H9 (cell line): ENCODE measurements around the gene OMP. TPM values are rescaled to one million over a fixed set of nuclear protein-coding genes. Genes with fewer than 3 reads are reported as not detected.

Experiments used
- DNase-seq: peaks from one replicate; pipeline ENCODE4 v3.0.0-alpha.2; 2017
- H2AFZ ChIP-seq: one replicate; pipeline ENCODE4 v1.6.1; 2013; ENCODE audit warnings: mild to moderate bottlenecking, low read length, control low read depth, moderate library complexity
- H2AK5ac ChIP-seq: 2 replicates; pipeline ENCODE4 v1.6.1; 2013; ENCODE audit warnings: low read length, control low read depth, mixed read lengths; ENCODE audit not compliant: insufficient read length
- H2BK120ac ChIP-seq: one replicate; pipeline ENCODE4 v1.6.1; 2013; ENCODE audit warnings: low read depth, mild to moderate bottlenecking, low read length, control low read depth, inconsistent platforms; ENCODE audit not compliant: poor library complexity, severe bottlenecking
- H2BK12ac ChIP-seq: 2 replicates; pipeline ENCODE4 v1.6.1; 2013; ENCODE audit warnings: low read length, control low read depth, mixed read lengths, low read depth; ENCODE audit not compliant: insufficient read length
- H2BK15ac ChIP-seq: 2 replicates; pipeline ENCODE4 v1.6.1; 2013; ENCODE audit warnings: low read depth, low read length, control low read depth
- H2BK20ac ChIP-seq: one replicate; pipeline ENCODE4 v1.6.1; 2013; ENCODE audit warnings: low read depth, mild to moderate bottlenecking, low read length, control low read depth, inconsistent platforms; ENCODE audit not compliant: poor library complexity, severe bottlenecking
- H2BK5ac ChIP-seq: 2 replicates; pipeline ENCODE4 v1.6.1; 2013; ENCODE audit warnings: low read length, control low read depth, mixed read lengths; ENCODE audit not compliant: insufficient read length
- H3K14ac ChIP-seq: 2 replicates; pipeline ENCODE4 v1.6.1; 2013; ENCODE audit warnings: low read length, control low read depth; ENCODE audit not compliant: insufficient read depth
- H3K18ac ChIP-seq: 2 replicates; pipeline ENCODE4 v1.6.1; 2013; ENCODE audit warnings: low read depth, mild to moderate bottlenecking, mixed read lengths, low read length, control low read depth; ENCODE audit not compliant: insufficient read length
- H3K23ac ChIP-seq: 2 replicates; pipeline ENCODE4 v1.6.1; 2013; ENCODE audit warnings: low read length, control low read depth, mixed read lengths, low read depth; ENCODE audit not compliant: insufficient read length
- H3K23me2 ChIP-seq: 2 replicates; pipeline ENCODE4 v1.6.1; 2013; ENCODE audit warnings: low read depth, mild to moderate bottlenecking, mixed read lengths, low read length, control low read depth; ENCODE audit not compliant: insufficient read length, poor library complexity, severe bottlenecking
- H3K27ac ChIP-seq: 2 replicates; pipeline ENCODE4 v1.5.1; 2013; ENCODE audit warnings: low read length, control low read depth, mixed read lengths, low read depth; ENCODE audit not compliant: insufficient read length
- H3K27me3 ChIP-seq: 2 replicates; pipeline ENCODE4 v1.6.1; 2013; ENCODE audit warnings: low read length, control low read depth, inconsistent platforms; ENCODE audit not compliant: insufficient read depth
- H3K4ac ChIP-seq: 2 replicates; pipeline ENCODE4 v1.6.1; 2013; ENCODE audit warnings: low read depth, mild to moderate bottlenecking, control low read depth, inconsistent platforms, low read length, moderate library complexity
- H3K4me1 ChIP-seq: 2 replicates; pipeline ENCODE4 v1.6.1; 2013; ENCODE audit warnings: low read length, control low read depth, inconsistent platforms; ENCODE audit not compliant: insufficient read depth
- H3K4me2 ChIP-seq: 2 replicates; pipeline ENCODE4 v1.6.1; 2013; ENCODE audit warnings: low read length, control low read depth, mixed read lengths; ENCODE audit not compliant: insufficient read length, insufficient read depth
- H3K56ac ChIP-seq: 2 replicates; pipeline ENCODE4 v1.6.1; 2013; ENCODE audit warnings: low read depth, mild to moderate bottlenecking, mixed read lengths, low read length, control low read depth; ENCODE audit not compliant: insufficient read length
- H3K79me1 ChIP-seq: 2 replicates; pipeline ENCODE4 v1.6.1; 2013; ENCODE audit warnings: low read depth, mild to moderate bottlenecking, moderate library complexity, low read length, control low read depth, inconsistent platforms; ENCODE audit not compliant: insufficient read depth, poor library complexity, severe bottlenecking
- H3K79me2 ChIP-seq: 2 replicates; pipeline ENCODE4 v1.6.1; 2013; ENCODE audit warnings: low read length, control low read depth, inconsistent platforms; ENCODE audit not compliant: insufficient read depth
- H3K9ac ChIP-seq: 2 replicates; pipeline ENCODE4 v1.6.1; 2013; ENCODE audit warnings: low read length, control low read depth, mixed read lengths; ENCODE audit not compliant: insufficient read length; ENCODE audit errors: extremely low read depth
- H3K9me3 ChIP-seq: one replicate; pipeline ENCODE4 v1.6.1; 2013; ENCODE audit warnings: low read depth, low read length, inconsistent platforms; ENCODE audit not compliant: control insufficient read depth
- H3T11ph ChIP-seq: one replicate; pipeline ENCODE4 v1.6.1; 2013; ENCODE audit warnings: mild to moderate bottlenecking, low read length, control low read depth, inconsistent platforms
- H4K20me1 ChIP-seq: one replicate; pipeline ENCODE4 v1.6.1; 2013; ENCODE audit not compliant: control insufficient read depth, insufficient read length, insufficient read depth
- H4K5ac ChIP-seq: 2 replicates; pipeline ENCODE4 v1.6.1; 2013; ENCODE audit warnings: low read depth, mild to moderate bottlenecking, mixed read lengths, low read length, control low read depth; ENCODE audit not compliant: insufficient read length
- H4K8ac ChIP-seq: replicated peaks from 2 replicates; pipeline ENCODE4 v1.6.1; 2013; ENCODE audit warnings: low read length, control low read depth, mixed read lengths, low read depth; ENCODE audit not compliant: insufficient read length
- H4K91ac ChIP-seq: 2 replicates; pipeline ENCODE4 v1.6.1; 2013; ENCODE audit warnings: low read depth, mild to moderate bottlenecking, moderate library complexity, mixed read lengths, low read length, control low read depth; ENCODE audit not compliant: insufficient read length
- H3K27ac Mint-ChIP-seq, 3 experiments: 2 replicates in 2 of 3; 3 replicates in 1 of 3; pipeline ENCODE4 v1.8.0; 2020 to 2021; ENCODE audit warnings: mixed read lengths in 3 of 3, mild to moderate bottlenecking in 1 of 3, moderate library complexity in 1 of 3
- H3K27me3 Mint-ChIP-seq: 2 replicates; pipeline ENCODE4 v1.8.0; 2021; ENCODE audit warnings: low read depth, mild to moderate bottlenecking, moderate library complexity, mixed read lengths
- H3K36me3 Mint-ChIP-seq, 3 experiments: 2 replicates in 2 of 3; 3 replicates in 1 of 3; pipeline ENCODE4 v1.8.0; 2020 to 2021; ENCODE audit warnings: low read depth in 3 of 3, mixed read lengths in 3 of 3; ENCODE audit not compliant: insufficient read depth in 1 of 3
- H3K4me1 Mint-ChIP-seq, 2 experiments: 2 replicates each; pipeline ENCODE4 v1.8.0; 2020; ENCODE audit warnings: mixed read lengths in 2 of 2
- H3K4me3 Mint-ChIP-seq, 2 experiments: 2 replicates in 1 of 2; 3 replicates in 1 of 2; pipeline ENCODE4 v1.8.0; 2020 to 2021; ENCODE audit warnings: mild to moderate bottlenecking in 2 of 2, mixed read lengths in 2 of 2, moderate library complexity in 1 of 2
- H3K9me3 Mint-ChIP-seq, 2 experiments: 2 replicates in 1 of 2; 3 replicates in 1 of 2; pipeline ENCODE4 v1.8.0; 2020; ENCODE audit warnings: mild to moderate bottlenecking in 2 of 2, mixed read lengths in 2 of 2, moderate library complexity in 1 of 2
- CTCF ChIP-seq: fragments of 200-600 bp; sonication (generic); conservative IDR thresholded peaks from 3 replicates; pipeline ENCODE4 v1.8.0; 2021; ENCODE audit warnings: antibody characterized with exemption, mild to moderate bottlenecking
- WGBS: extraction: QIAGEN DNeasy Blood & Tissue Kit; methylation state at CpG from one replicate; pipeline ENCODE4 v1.1.7; 2013; ENCODE audit warnings: missing lambda C conversion rate, low lambda C conversion rate, mixed read lengths; ENCODE audit not compliant: insufficient read length; ENCODE audit errors: extremely low coverage; 5-methylcytosine and 5-hydroxymethylcytosine counted together
- total RNA-seq: library from RNA; stranded (reverse); gene quantifications from 2 replicates; pipeline ENCODE4 v1.2.1, GENCODE V29; 2021

OMP gene
- total RNA-seq, 1 experiment from 2014 or later = not detected

- no peaks in the 10 kb centered on the region for H3K9me3 ChIP-seq
- peaks cover 3 to 10% (median 5%) of the 10 kb centered on the region in 3 experiments; a peak in 6 of 7 replicates for H3K36me3 Mint-ChIP-seq
These were observed 16.3 kb downstream of the OMP start for GRCh38 chr11:77118971-77119370.

More at GRCh38 chr11:77118971-77119370, 16.3 kb downstream of the OMP start:
- Histone ChIP-seq H3K23ac (no peak overlapping the region), H2BK120ac (no peak overlapping the region), H3K4ac (no peak overlapping the region), H2AK5ac (no peak overlapping the region), H2BK15ac (no peak overlapping the region), H3K18ac (no peak overlapping the region), H4K91ac (no peak overlapping the region), H3K14ac (no peak overlapping the region), H4K5ac (no peak overlapping the region), H2BK5ac (no peak overlapping the region), H3K79me1 (no peaks in the 10 kb centered on the region), H2BK20ac (no peak overlapping the region), H3K9ac (no peak overlapping the region), H4K20me1 (no peaks in the 10 kb centered on the region), H2BK12ac (no peak overlapping the region), H3K4me2 (no peak overlapping the region), H2AFZ (no peak overlapping the region), H4K8ac (no peak overlapping the region), H3K23me2 (no peaks in the 10 kb centered on the region), H3K4me1 (no peaks in the 10 kb centered on the region), H3K27me3 (no peaks in the 10 kb centered on the region), H3T11ph (no peak overlapping the region), H3K27ac (no peak overlapping the region), H3K56ac (no peak overlapping the region), H3K79me2 (no peaks in the 10 kb centered on the region)
- no peaks in the 10 kb centered on the region; a peak in 1 of 4 replicates for H3K4me1 Mint-ChIP-seq
- TF ChIP-seq CTCF = no peak
- H3K27me3 Mint-ChIP-seq = no peaks in the 10 kb centered on the region
- H3K4me3 Mint-ChIP-seq = no peak overlapping the region
- no peaks in the 10 kb centered on the region for H3K9me3 Mint-ChIP-seq
- no peak for DNase-seq
- no CpG with 5 or more reads among the region's 12 CpGs for WGBS
- no peak overlapping the region for H3K27ac Mint-ChIP-seq
